Spleen (tissue), 7 donors: ENCODE results near the gene JMJD1C.

Source experiments
- CTCF ChIP-seq, 11 experiments: fragments of 200-600 bp in 7 of 11; fragments of 450-650 bp in 4 of 11; sonication (generic) in 4 of 11; IDR thresholded peaks in 8 of 11; conservative IDR thresholded peaks in 3 of 11; 1 replicate in 7 of 11; 2 replicates in 4 of 11; pipeline versions ENCODE4 v1.4.0 to v1.8.0; 2016 to 2021; ENCODE audit warnings: antibody characterized with exemption in 11 of 11, inconsistent platforms in 4 of 11, mild to moderate bottlenecking in 1 of 11
- POLR2A ChIP-seq, 3 donors: fragments of 450-650 bp; IDR thresholded peaks; one replicate each; pipeline ENCODE4 v1.5.1; 2017; ENCODE audit warnings: antibody characterized with exemption in 3 of 3, mild to moderate bottlenecking in 1 of 3
- POLR2AphosphoS5 ChIP-seq, 3 donors: sonication (generic); formaldehyde crosslinking; IDR thresholded peaks; one replicate each; pipeline ENCODE4 v1.5.1; 2017; ENCODE audit warnings: antibody characterized with exemption in 3 of 3
- donor health status: DM: no; HTN: no; CAD: no; lungs with moderate emphysema.
- donor health status: DM: no; HTN: no; CAD: no.
- donor health status: DM: no; HTN: no; CAD: no.

DNA sequence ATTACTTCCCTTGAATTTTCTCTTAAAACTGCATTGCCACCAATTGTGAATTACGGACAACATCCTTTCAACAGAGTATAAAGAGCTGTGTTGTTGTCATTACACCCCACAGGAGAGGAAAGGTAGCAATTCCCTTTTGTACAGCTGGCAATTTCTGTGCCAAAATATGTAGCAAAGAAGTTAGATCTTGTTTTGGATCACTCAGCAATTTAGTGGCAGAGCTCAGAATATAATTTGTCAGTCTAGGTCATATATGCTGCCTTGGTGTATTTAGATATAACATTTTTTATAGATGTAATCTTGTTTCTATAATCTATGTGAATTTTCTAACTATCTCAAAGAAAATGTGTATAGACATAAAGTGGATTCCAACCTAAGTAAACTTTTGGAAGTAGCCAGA lies 293.9 kb downstream of the JMJD1C start:
- TF ChIP-seq CTCF (IDR thresholded peaks at IDR 0.05 in 8 of 11, conservative IDR thresholded peaks at IDR 0.05 in 3 of 11): no peak
- no peak for TF ChIP-seq POLR2AphosphoS5 (IDR thresholded peaks at IDR 0.05)
- TF ChIP-seq POLR2A (IDR thresholded peaks at IDR 0.05): no peak
